Measurements from ENCODE around the gene PNPT1. TPM values are rescaled to one million over a fixed set of nuclear protein-coding genes. Genes with fewer than 3 reads are reported as not detected.
"Not testable (repeated sequence)": the region's sequence is repeated elsewhere in the genome, so short reads cannot be mapped to it uniquely, and the experiment has no call there.

The PNPT1 gene
- total and polyA plus RNA-seq, 12 donors = 10.1 to 29.1 (median 24.0) TPM

DNA sequence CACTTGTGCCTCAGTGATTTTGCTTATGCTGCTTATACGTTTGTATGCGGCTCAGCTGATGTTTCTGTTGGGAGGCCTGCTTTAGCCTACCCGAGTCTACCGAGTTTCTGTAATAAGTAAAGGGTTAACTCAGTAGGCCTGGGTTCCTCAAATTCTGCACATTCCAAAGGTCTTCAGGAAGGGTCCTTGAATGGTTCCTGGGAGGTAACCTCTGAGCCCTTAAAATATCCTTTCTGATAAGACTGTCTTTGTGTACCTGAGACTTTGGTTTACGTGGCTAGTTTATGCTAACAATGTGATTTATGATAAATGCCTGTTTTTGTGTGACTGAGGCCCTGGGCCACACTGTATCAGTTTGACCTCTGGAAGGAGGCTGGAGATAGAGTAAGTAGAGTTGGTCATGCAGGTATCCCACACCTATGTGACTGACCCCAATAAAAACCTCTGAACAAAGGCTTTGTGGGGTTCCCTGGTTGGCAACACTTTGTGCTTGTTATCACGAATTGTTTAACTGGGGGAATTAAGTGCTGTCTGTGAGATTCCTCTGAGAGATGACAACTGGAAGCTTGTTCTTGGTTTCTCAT is 18.9 kb upstream of the PNPT1 start:
- Histone ChIP-seq H3K9me3 (no peaks in the 10 kb centered on the region), H3K27me3 (peaks cover 0 to 5% (median 0%) of the 10 kb centered on the region in 7 donors), H3K4me3 (no peak overlapping the region), H3K36me3 (no peaks in the 10 kb centered on the region), H3K27ac (no peak overlapping the region), H3K4me1 (no peaks in the 10 kb centered on the region)
- intact Hi-C loops (cut with DNase I) = loop anchor here in 3 of 10 donors (10.0 kb wide), 2 partner anchors 302 to 1802 kb away; no protein-coding TSS in a partner anchor
- TF ChIP-seq, protein P1, sequence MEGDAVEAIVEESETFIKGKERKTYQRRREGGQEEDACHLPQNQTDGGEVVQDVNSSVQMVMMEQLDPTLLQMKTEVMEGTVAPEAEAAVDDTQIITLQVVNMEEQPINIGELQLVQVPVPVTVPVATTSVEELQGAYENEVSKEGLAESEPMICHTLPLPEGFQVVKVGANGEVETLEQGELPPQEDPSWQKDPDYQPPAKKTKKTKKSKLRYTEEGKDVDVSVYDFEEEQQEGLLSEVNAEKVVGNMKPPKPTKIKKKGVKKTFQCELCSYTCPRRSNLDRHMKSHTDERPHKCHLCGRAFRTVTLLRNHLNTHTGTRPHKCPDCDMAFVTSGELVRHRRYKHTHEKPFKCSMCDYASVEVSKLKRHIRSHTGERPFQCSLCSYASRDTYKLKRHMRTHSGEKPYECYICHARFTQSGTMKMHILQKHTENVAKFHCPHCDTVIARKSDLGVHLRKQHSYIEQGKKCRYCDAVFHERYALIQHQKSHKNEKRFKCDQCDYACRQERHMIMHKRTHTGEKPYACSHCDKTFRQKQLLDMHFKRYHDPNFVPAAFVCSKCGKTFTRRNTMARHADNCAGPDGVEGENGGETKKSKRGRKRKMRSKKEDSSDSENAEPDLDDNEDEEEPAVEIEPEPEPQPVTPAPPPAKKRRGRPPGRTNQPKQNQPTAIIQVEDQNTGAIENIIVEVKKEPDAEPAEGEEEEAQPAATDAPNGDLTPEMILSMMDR (IDR thresholded peaks at IDR 0.05) = no peak
- WGBS, 2 donors = 64 to 67% methylated on average over 6 of the region's 6 CpGs
- DNase-seq (no peak), ATAC-seq (no peak)

DNA sequence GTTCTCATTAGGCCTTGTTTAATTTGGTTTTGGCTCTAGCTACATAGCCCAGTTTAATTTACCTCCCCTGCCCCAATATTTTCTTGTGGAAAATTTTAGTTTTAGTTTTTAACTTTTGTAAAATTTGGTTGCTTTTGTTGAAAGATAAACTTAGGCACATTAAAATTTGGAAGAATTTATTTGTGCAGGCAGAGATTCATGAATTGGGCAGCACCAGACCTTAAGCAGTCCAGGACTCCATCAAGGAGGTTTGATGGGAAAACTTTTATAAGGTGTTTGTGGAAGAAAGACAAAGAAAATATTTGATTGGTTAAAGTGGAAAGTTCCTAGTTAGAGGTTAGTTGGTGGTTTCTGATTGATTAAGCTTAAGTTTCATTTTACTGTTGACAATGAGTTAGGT is 16.4 kb upstream of the PNPT1 start:
- intact Hi-C loops (cut with DNase I) = loop anchor here in 3 of 10 donors (10.0 kb wide), 2 partner anchors 305 to 1805 kb away; no protein-coding TSS in a partner anchor
- DNase-seq = no peak
- peaks cover 0 to 8% (median 0%) of the 10 kb centered on the region in 7 donors for H3K27me3 ChIP-seq
- no peak overlapping the region for H3K4me3 ChIP-seq
- no peak overlapping the region for H3K27ac ChIP-seq
- TF ChIP-seq, protein P1 (IDR thresholded peaks at IDR 0.05) = no peak
- no peaks in the 10 kb centered on the region for H3K9me3 ChIP-seq
- ATAC-seq = no peak
- no peaks in the 10 kb centered on the region for H3K36me3 ChIP-seq
- no peaks in the 10 kb centered on the region for H3K4me1 ChIP-seq

DNA sequence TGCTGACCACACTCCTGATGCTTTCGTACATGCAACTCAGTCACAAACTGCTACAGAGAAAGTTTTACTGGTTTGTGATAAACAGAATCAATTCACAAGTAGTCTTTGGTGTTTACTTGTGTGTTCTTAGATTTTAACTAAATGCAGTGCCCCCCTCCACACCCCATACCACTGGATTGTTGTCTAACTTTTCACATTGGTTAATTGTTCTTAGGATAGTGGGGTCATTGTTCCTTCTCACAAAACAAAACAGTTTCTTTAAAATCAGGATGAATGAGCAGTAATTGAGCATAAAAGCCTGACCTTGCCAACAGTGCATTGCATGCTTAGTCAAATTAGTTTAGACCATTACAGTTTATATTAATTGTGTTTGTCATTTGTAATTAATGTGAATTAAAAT is 14.1 kb upstream of the PNPT1 start:
- H3K27me3 ChIP-seq = peaks cover 0 to 17% (median 0%) of the 10 kb centered on the region in 7 donors
- no peaks in the 10 kb centered on the region for H3K9me3 ChIP-seq
- 76 to 81% methylated on average over 1 of the region's 1 CpG for WGBS, 2 donors
- ATAC-seq (no peak), DNase-seq (no peak)
- no peak overlapping the region for H3K27ac ChIP-seq
- TF ChIP-seq, protein P1 (IDR thresholded peaks at IDR 0.05) = no peak
- intact Hi-C loops (cut with DNase I) = no loop called here
- H3K4me1 ChIP-seq = no peaks in the 10 kb centered on the region
- H3K4me3 ChIP-seq = no peak overlapping the region
- H3K36me3 ChIP-seq = no peaks in the 10 kb centered on the region

DNA sequence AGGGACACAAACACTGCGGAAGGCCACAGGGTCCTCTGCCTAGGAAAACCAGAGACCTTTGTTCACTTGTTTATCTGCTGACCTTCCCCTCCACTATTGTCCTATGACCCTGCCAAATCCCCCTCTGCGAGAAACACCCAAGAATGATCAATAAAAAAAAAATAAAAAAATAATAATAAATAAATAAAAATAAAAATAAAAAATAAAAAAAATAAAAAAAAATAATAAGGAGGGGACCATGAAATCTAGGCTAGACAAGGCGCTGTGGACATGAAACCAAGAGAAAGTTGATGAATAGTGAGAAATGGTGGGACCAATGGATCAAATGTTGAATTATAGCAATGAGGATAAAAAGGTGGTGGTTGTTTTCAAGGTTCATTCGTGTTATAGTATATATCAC is 12.6 kb upstream of the PNPT1 start:
- intact Hi-C loops (cut with DNase I); H3K4me3 ChIP-seq; H3K4me1 ChIP-seq; H3K9me3 ChIP-seq; ATAC-seq; H3K27ac ChIP-seq; H3K36me3 ChIP-seq; DNase-seq: not testable (repeated sequence)
- WGBS, 2 donors = 79 to 88% methylated on average over 3 of the region's 4 CpGs
- H3K27me3 ChIP-seq = peaks cover 0 to 17% (median 0%) of the 10 kb centered on the region in 7 donors

DNA sequence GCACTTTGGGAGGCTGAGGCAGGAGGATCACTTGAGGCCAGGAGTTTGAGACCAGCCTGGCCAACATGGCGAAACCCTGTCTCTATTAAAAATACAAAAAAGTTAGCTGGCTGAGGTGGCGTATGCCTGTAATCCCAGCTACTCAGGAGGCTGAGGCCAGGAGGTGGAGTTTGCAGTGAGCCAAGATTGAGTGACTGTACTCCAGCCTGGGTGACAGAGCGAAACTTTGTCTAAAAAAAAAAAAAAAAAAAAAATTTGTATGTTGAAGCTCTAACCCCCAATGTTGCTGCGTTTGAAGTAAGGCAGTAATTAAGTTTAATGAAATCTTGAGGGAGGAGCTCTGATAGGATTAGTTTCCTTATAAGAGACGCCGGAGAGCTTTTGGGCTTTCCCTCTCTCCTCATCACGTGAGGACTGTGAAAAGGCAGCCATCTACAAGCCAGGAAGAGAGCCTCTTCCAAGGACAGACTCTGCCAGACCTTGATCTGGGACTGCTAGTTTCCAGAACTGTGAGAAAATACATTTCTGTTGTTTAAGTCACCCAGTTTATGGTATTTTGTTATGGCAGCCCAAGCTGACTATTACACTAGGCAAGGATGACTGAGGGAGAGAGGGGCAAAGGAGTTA is 11.5 kb upstream of the PNPT1 start:
- TF ChIP-seq, protein P1 (IDR thresholded peaks at IDR 0.05) = no peak
- ATAC-seq (no peak), DNase-seq (no peak)
- no peak overlapping the region for H3K4me3 ChIP-seq
- H3K4me1 ChIP-seq = no peaks in the 10 kb centered on the region
- no peaks in the 10 kb centered on the region for H3K36me3 ChIP-seq
- intact Hi-C loops (cut with DNase I) = no loop called here
- no peak overlapping the region for H3K27ac ChIP-seq
- H3K27me3 ChIP-seq = peaks cover 0 to 23% (median 0%) of the 10 kb centered on the region in 7 donors
- no peaks in the 10 kb centered on the region for H3K9me3 ChIP-seq
- WGBS, 2 donors = 66 to 73% methylated on average over 7 of the region's 7 CpGs

All from heart right ventricle (tissue), 16 donors.